ELR (cell line): Measurements from ENCODE around the gene FAM234B.

Experiments
- DNase-seq: peaks from one replicate; pipeline ENCODE4 v3.0.0-alpha.2; 2015; ENCODE audit warnings: low read depth

The FAM234B gene

DNA sequence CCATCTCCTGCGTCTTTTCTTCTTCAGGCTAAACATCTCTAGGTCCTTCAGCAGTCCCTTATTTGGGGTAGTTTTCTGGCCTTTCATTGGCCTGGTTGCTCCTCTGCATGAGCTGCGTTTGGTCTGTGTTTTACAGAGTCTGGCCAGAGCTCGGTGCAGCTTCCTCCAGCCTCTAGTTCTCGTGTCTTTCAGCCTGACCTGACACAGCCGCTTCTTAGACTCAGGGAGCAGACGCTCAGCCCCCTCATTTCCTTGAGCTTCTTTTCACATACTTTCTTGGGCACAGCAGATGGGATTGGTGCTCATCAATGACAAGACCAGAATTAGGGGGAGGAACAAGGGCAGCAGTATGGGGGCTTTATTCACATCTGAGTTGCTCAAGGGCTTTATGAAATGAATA lies 72.8 kb downstream of the FAM234B start:
- DNase-seq, result no peak

DNA sequence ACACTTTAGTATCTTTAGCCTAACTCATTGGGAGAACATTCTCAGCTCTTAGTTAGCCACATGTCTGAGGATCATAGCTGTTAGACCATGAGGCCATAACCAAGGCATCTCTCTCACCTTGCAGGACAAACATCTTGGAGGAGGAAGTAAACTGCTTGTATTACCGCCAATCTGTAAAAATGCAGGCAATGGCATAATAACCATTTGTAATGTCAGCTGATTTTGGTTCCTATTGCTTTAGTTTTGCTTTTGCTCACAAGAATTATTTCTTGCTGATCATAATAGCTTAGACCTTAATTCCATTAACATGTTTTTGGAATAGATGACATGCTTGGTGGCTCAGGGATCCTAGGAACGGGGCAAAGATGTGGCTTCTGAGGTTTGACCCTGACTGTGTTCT lies 75.6 kb downstream of the FAM234B start:
- DNase-seq, result no peak

DNA sequence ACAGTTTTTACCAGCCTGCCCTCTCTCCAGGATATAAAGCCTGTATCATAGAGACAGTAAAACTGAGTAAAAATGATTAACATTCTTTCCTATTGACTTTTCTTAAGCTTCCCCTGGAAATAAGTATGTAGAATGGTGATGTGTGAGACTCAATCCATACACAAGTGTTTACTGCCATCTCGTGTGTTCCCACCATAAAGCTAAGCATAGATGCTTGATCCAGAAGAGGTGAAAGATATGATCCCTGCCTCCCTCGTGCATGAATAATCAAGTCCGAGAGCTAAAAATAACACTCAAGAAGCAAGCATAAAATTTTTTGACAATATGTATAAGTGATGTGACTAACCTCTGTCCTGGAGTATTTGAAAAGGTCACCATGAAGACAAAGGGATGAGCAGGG lies 76.2 kb downstream of the FAM234B start:
- DNase-seq, result no peak

DNA sequence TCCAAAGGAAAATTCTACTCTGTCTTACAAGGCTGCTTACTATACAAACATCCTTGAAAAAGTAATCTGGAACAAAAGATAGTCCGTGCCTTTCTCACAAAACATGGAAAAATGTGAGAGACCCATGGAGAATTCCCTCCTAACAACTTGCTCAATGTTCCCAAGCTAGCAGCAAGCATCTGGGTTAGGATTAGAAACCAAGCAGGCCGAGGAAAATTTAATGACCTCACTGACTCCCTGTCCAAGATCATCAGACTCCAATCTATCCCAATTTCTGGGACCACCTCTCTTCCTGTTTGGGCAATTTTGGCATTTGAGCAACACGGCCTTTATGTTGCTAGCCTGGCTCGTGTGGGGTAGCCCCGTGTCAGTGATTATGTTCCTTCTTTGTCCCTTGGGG lies 77.4 kb downstream of the FAM234B start:
- no peak for DNase-seq

DNA sequence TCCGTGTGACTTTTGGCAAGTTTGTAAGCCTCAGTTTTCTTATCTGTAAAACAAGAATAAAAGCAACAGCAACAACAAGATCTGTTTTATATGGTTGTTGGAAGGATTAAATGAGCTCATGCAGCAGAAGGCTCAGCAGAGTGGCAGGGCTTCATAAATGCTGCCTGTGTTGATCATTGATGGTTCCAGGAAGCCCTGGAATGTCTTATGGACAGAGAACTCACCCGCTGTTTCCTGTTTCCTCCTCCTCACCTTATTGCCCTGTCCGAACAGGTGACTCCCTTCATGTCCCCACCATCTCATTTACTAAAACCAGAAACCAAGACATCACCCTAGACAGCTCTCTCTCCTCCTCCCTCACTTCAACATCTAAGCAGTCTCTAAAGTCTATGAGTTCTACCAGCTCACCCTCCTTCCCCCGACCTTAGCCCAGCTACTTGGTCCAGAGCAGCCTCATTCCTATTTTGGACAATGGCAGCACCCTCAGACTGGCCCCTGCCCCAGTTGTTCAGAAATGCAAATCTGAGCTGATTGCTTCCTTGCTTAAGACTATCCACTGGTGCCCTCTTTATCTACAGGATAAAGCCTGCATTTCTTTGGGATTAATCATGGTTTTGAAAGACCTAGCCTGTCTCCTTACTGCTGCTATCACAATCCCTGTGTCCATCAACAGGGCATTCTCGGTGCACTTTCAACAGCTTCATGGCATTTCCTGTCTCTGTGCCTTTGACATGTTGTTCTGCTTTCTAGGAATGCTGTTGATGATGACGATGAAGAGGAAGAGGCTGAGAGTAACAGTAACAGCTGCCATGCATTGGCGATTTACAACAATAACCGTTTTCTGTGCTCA lies 80.7 kb downstream of the FAM234B start:
- peak; percentile 79 for DNase-seq

DNA sequence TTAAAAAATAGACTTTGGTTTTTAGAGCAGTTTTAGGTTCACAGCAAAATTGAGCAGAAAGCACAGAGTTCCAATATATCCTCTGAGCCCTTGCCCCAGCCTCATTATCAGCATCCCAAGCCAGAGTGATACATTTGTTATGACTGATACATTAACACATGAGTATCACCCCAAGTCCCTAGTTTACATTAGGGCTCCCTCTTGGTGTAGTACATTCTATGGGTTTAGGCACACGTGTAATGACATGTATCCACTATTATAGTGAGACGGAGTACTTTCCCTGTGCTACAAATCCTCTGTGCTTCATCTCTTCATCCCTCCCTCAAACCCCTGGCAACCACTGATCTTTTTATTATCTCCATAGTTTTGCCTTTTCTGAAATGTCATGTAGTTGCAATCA lies 81.8 kb downstream of the FAM234B start:
- no peak for DNase-seq

DNA sequence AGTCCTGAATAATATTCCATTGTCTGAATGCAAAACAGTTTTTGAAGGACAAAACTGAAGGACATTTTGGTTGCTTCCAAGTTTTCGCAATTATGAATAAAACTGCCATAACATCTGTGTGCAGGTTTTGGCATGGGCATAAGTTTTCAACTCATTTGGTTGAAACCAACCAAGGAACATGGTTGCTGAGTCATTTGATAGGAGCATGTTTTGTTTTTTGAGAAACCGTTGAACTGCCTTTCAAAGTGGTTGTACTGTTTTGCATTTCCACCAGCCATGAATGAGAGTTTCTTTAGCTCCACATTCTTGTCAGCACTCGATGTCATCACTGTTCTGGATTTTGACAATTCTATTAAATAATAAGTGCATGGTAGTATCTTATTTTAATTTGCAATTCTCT lies 82.3 kb downstream of the FAM234B start:
- DNase-seq, result no peak

DNA sequence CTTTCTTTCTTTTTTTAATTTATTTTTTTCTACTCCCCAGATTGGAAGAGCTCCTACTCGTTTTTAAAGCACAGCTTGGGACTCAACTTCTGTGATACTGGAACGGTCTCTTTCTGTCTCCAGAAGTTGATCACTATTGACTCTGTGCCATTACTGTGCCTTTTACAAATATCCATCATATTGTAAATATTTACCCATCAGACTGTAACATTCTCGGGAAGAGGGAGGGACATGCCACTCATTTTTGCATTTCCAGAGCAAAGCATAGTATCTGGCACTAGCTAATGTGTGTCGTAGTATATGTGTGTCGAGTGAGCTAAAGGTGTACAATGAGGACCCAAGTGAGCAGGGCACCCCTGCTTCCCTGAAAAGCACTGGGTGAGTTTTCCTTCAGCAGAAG lies 83.3 kb downstream of the FAM234B start:
- no peak for DNase-seq

DNA sequence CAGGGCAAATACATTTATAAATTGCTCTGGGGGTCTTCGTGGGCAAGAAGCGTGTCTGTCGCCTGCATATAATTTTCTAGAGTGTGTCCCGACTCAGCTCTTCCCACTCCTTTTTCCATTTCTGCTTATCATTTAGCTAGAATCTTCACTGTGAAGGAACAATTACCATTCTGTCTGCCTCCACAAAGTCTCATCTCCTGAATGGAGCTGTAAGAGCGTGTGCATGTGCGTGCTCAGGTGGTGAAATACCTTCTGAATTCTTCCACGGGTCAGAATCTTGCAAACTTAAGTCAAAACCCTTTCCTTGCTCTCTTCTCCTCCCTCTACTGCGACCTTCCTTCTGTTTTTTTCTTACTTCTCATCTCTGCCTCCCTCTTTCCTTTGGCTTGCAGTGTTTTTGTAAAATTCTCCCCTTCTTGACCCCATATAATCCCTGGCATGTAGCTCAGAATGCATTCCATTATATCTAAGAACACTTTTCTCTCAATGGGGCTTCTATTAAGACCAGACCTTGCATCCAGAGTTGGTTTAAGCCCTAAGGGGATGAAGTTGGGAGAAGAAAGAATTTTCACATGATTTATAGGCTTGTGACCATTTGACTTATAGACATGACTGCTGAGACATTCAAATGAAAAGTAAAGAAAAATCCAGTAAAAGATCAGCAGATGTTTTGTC lies 84.2 kb downstream of the FAM234B start:
- no peak for DNase-seq

DNA sequence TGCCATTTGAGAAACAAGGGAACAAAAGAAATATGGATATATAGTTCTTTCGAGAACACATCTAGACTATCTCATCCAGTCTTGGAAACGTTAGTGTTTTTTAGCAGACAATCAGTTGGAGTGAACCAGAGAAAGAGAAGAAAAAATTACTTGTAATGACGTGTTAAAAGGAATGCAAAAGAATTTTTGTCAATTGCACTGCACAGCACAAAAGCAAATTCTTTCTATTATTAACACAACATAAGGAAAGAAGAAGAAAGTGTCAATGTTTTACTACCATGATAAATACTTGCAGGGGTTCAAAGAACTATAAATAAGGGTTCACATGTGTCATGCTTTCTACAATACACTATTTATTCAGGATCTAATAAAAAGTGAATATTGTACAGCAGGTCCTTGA lies 86.8 kb downstream of the FAM234B start:
- DNase-seq, result no peak
